WTC11 (cell line): ENCODE data around the gene TAPT1. TPM values are rescaled to one million over a fixed set of nuclear protein-coding genes. Genes with fewer than 3 reads are reported as not detected.

ENCODE experiments used
- ATAC-seq: fragments of 200-7000 bp; cut with Tn5 transposase; 2 replicates; pipeline ENCODE4 v1.10.0; 2021; ENCODE audit warnings: mild to moderate bottlenecking, moderate library complexity
- CTCF ChIA-PET: fragments of 300-600 bp; sonication (Branson Sonifier 250); formaldehyde crosslinking; loops from one replicate; lab custom pipeline; 2021; ENCODE audit warnings: antibody characterized with exemption; lab: Charles Lee
- POLR2A ChIA-PET: fragments of 350-600 bp; sonication (Branson Sonifier 250); formaldehyde crosslinking; loops from one replicate; lab custom pipeline; 2021; ENCODE audit warnings: antibody characterized with exemption; lab: Charles Lee
- DNase-seq: peaks from one replicate; pipeline ENCODE4 v3.0.0; 2021; ENCODE audit warnings: low spot score
- H3K27ac Mint-ChIP-seq: 2 replicates; pipeline ENCODE4 v1.8.0; 2021; ENCODE audit warnings: mixed read lengths
- H3K27me3 Mint-ChIP-seq: 2 replicates; pipeline ENCODE4 v1.8.0; 2021; ENCODE audit warnings: low read depth, mild to moderate bottlenecking, moderate library complexity, mixed read lengths
- H3K36me3 Mint-ChIP-seq: 2 replicates; pipeline ENCODE4 v1.8.0; 2021; ENCODE audit warnings: mixed read lengths
- H3K4me1 Mint-ChIP-seq: 2 replicates; pipeline ENCODE4 v1.8.0; 2022; ENCODE audit warnings: mixed read lengths
- H3K4me3 Mint-ChIP-seq: 2 replicates; pipeline ENCODE4 v1.8.0; 2021; ENCODE audit warnings: mild to moderate bottlenecking, moderate library complexity, mixed read lengths
- H3K9me3 Mint-ChIP-seq: 2 replicates; pipeline ENCODE4 v1.8.0; 2021; ENCODE audit warnings: mixed read lengths
- ATF2 ChIP-seq: sonication (generic); formaldehyde crosslinking; IDR thresholded peaks from 2 replicates; pipeline ENCODE4 v1.8.1; 2022; ENCODE audit warnings: low read depth, missing genetic modification reagents, borderline replicate concordance
- ATF6 ChIP-seq: sonication (generic); formaldehyde crosslinking; IDR thresholded peaks from 2 replicates; pipeline ENCODE4 v1.8.1; 2023; ENCODE audit warnings: mild to moderate bottlenecking, missing genetic modification reagents
- CREM ChIP-seq: sonication (generic); formaldehyde crosslinking; IDR thresholded peaks from 2 replicates; pipeline ENCODE4 v1.8.1; 2022; ENCODE audit warnings: mild to moderate bottlenecking, missing genetic modification reagents, moderate library complexity
- ELF4 ChIP-seq: sonication (generic); formaldehyde crosslinking; IDR thresholded peaks from 2 replicates; pipeline ENCODE4 v1.8.1; 2022; ENCODE audit warnings: low read depth, mild to moderate bottlenecking, moderate library complexity, missing genetic modification reagents
- ERG ChIP-seq: fragments of 250-450 bp; sonication (Bioruptor Pico); IDR thresholded peaks from 2 replicates; pipeline ENCODE4 v1.8.0; 2021; ENCODE audit warnings: mild to moderate bottlenecking
- GRHL2 ChIP-seq: fragments of 250-450 bp; sonication (Bioruptor Pico); IDR thresholded peaks from 2 replicates; pipeline ENCODE4 v1.8.0; 2022; ENCODE audit warnings: mild to moderate bottlenecking, moderate library complexity; ENCODE audit not compliant: insufficient replicate concordance, severe bottlenecking
- IRF1 ChIP-seq: sonication (generic); formaldehyde crosslinking; IDR thresholded peaks from 2 replicates; pipeline ENCODE4 v1.8.0; 2023; ENCODE audit warnings: missing genetic modification reagents
- MLX ChIP-seq: sonication (generic); formaldehyde crosslinking; IDR thresholded peaks from 2 replicates; pipeline ENCODE4 v1.8.1; 2023; ENCODE audit warnings: mild to moderate bottlenecking, missing genetic modification reagents, moderate library complexity
- NR3C1 ChIP-seq: sonication (generic); formaldehyde crosslinking; conservative IDR thresholded peaks from 2 replicates; pipeline ENCODE4 v1.8.1; 2023; ENCODE audit warnings: low read depth, mild to moderate bottlenecking, missing genetic modification reagents
- STAT6 ChIP-seq: sonication (generic); formaldehyde crosslinking; conservative IDR thresholded peaks from 2 replicates; pipeline ENCODE4 v1.8.1; 2023; ENCODE audit warnings: mild to moderate bottlenecking, low read depth, missing genetic modification reagents, moderate library complexity
- ZMAT4 ChIP-seq: fragments of 250-450 bp; sonication (Bioruptor Pico); IDR thresholded peaks from 2 replicates; pipeline ENCODE4 v1.9.0; 2021; ENCODE audit warnings: mild to moderate bottlenecking
- ZNF121 ChIP-seq: sonication (generic); formaldehyde crosslinking; IDR thresholded peaks from 2 replicates; pipeline ENCODE4 v1.8.0; 2023; ENCODE audit warnings: missing genetic modification reagents
- ZNF232 ChIP-seq: sonication (generic); formaldehyde crosslinking; IDR thresholded peaks from 2 replicates; pipeline ENCODE4 v1.8.0; 2022; ENCODE audit warnings: mild to moderate bottlenecking, missing genetic modification reagents
- ZNF263 ChIP-seq: sonication (generic); formaldehyde crosslinking; IDR thresholded peaks from 2 replicates; pipeline ENCODE4 v1.8.1; 2022; ENCODE audit warnings: low read depth, mild to moderate bottlenecking, moderate library complexity, missing genetic modification reagents
- ZNF317 ChIP-seq: sonication (generic); formaldehyde crosslinking; IDR thresholded peaks from 2 replicates; pipeline ENCODE4 v1.8.1; 2023; ENCODE audit warnings: low read depth, mild to moderate bottlenecking, moderate library complexity, missing genetic modification reagents, borderline replicate concordance
- ZSCAN18 ChIP-seq: fragments of 250-450 bp; sonication (Bioruptor Pico); IDR thresholded peaks from 2 replicates; pipeline ENCODE4 v2.1.2; 2022; ENCODE audit warnings: mild to moderate bottlenecking, moderate library complexity
- total RNA-seq: library from RNA; stranded (reverse); gene quantifications from 3 replicates; pipeline ENCODE4 v1.2.3, GENCODE V29; 2021

Gene TAPT1
- total RNA-seq, 1 experiment from 2014 or later = 12.4 TPM

- TF ChIP-seq ZNF121 (no peak), ZNF317 (CRISPR knock-in tag) (no peak), NR3C1 (CRISPR knock-in tag) (no peak), ATF2 (CRISPR knock-in tag) (no peak), ZNF263 (CRISPR knock-in tag) (no peak), CREM (no peak), ATF6 (CRISPR knock-in tag) (no peak)
Measured at GRCh38 chr4:16133406-16133805, 92.9 kb downstream of the TAPT1 start (continued).

- ChIA-PET CTCF (no interaction called here), POLR2A (no interaction called here)
- no peaks in the 10 kb centered on the region for H3K4me1 Mint-ChIP-seq
- ATAC-seq = no peak
- DNase-seq = no peak
- peaks cover 12% of the 10 kb centered on the region for H3K36me3 Mint-ChIP-seq
- no peak overlapping the region for H3K4me3 Mint-ChIP-seq
- TF ChIP-seq GRHL2 (CRISPR knock-in tag) = no peak
- no peak for TF ChIP-seq IRF1 (CRISPR knock-in tag)
- TF ChIP-seq ZMAT4 (CRISPR knock-in tag) = no peak
- no peak for TF ChIP-seq ELF4 (CRISPR knock-in tag)
- TF ChIP-seq MLX (CRISPR knock-in tag) = no peak
- no peak for TF ChIP-seq ZNF263 (CRISPR knock-in tag)
- no peak for TF ChIP-seq STAT6 (CRISPR knock-in tag)
- TF ChIP-seq ERG (CRISPR knock-in tag) = no peak
- no peak for TF ChIP-seq ZNF232 (CRISPR knock-in tag)
- no peak for TF ChIP-seq ZSCAN18
- peaks cover 27% of the 10 kb centered on the region for H3K9me3 Mint-ChIP-seq
- peaks cover 4% of the 10 kb centered on the region; the same call in 1 of the 2 replicates for H3K27me3 Mint-ChIP-seq
- H3K27ac Mint-ChIP-seq = no peak overlapping the region
Measured at GRCh38 chr4:16131293-16131692, 95.0 kb downstream of the TAPT1 start.
